Middle frontal gyrus (tissue), 1 donor: ENCODE data around the gene ADCK1.
A peak's percentile ranks its signal among the peaks of the same experiment; 100 is the strongest.
"Not testable (repeated sequence)": the region's sequence is repeated elsewhere in the genome, so short reads cannot be mapped to it uniquely, and the experiment has no call there.

Experiments
- DNase-seq: peaks from one replicate; pipeline ENCODE4 v3.0.0-alpha.2; 2015; ENCODE audit warnings: low spot score; ENCODE audit errors: extremely low spot score

ADCK1 gene

GRCh38 chr14:77936138-77936639 is 136.3 kb downstream of the ADCK1 start:
- DNase-seq = no peak

GRCh38 chr14:77947372-77947771 is 147.5 kb downstream of the ADCK1 start:
- no peak for DNase-seq

- DNase-seq = peak; percentile 55
These were observed 150.6 kb downstream of the ADCK1 start for GRCh38 chr14:77950371-77951063.

GRCh38 chr14:77955816-77956484 is 156.0 kb downstream of the ADCK1 start:
- DNase-seq = no peak

GRCh38 chr14:77959686-77960085 is 159.8 kb downstream of the ADCK1 start:
- not testable (repeated sequence) for DNase-seq

- no peak for DNase-seq
These were observed 162.1 kb downstream of the ADCK1 start for GRCh38 chr14:77961847-77962580.

GRCh38 chr14:77962731-77963520 is 163.0 kb downstream of the ADCK1 start:
- DNase-seq = no peak

GRCh38 chr14:77964586-77964985 is 164.7 kb downstream of the ADCK1 start:
- no peak for DNase-seq

GRCh38 chr14:77965050-77965449 is 165.1 kb downstream of the ADCK1 start:
- DNase-seq = no peak

GRCh38 chr14:77965919-77966435 is 166.1 kb downstream of the ADCK1 start:
- DNase-seq = no peak

GRCh38 chr14:77967110-77967509 is 167.2 kb downstream of the ADCK1 start:
- no peak for DNase-seq

- no peak for DNase-seq
These were observed 170.7 kb downstream of the ADCK1 start for GRCh38 chr14:77970646-77971045.

- no peak for DNase-seq
These were observed 173.3 kb downstream of the ADCK1 start for GRCh38 chr14:77973246-77973645.

- DNase-seq = no peak
These were observed 176.7 kb downstream of the ADCK1 start for GRCh38 chr14:77976591-77976990.

- DNase-seq = no peak
These were observed 179.3 kb downstream of the ADCK1 start for GRCh38 chr14:77979171-77979570.

GRCh38 chr14:77979666-77980351 is 179.9 kb downstream of the ADCK1 start:
- DNase-seq = no peak

GRCh38 chr14:77980475-77981321 is 180.8 kb downstream of the ADCK1 start:
- DNase-seq = no peak
